COLO829 (cell line): ENCODE measurements around the gene SLC35F1.
"Not testable (repeated sequence)": the region's sequence is repeated elsewhere in the genome, so short reads cannot be mapped to it uniquely, and the experiment has no call there.

Experiments
- DNase-seq: peaks from one replicate; pipeline ENCODE4 v3.0.0; 2012; ENCODE audit warnings: low spot score

Gene SLC35F1

DNA sequence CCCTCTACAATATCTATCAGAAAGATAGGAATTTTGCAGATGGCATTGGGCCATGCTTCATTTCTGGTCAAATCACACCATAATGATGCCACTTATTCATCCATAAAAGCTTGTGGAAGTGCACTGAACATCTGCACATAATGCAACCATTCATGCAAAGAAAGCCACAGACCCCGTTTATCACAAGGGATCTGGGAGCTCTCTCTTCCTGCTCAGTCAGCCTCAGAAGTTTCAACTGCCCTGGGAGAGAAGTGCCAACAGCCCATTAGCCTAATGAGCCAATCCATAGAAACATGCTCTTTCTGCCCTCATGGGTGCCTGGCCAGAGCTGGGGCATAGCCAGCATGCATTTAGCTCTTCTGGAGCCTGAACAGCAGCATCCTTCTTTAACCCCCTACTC lies 85.8 kb downstream of the SLC35F1 start:
- DNase-seq = peak; percentile 87

DNA sequence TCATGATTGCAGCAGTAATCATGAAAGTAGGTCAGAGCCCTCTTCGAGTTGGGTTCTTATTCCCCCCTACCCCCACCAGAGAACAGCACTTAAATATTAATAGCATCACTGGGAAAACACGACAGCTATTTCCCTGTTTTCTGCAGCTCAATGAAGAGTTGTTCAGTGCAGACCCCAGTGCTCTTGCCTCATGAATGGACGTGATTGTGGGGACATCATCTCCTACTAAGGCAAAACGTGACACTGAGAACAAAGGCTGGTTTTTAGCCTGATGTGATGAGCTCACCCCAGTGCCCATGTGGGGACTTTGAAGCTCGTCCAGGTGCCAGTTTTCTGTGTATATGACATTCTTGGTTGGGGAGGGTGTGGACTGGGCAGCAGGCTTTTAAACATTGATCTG lies 105.9 kb downstream of the SLC35F1 start:
- peak; percentile 81 for DNase-seq

DNA sequence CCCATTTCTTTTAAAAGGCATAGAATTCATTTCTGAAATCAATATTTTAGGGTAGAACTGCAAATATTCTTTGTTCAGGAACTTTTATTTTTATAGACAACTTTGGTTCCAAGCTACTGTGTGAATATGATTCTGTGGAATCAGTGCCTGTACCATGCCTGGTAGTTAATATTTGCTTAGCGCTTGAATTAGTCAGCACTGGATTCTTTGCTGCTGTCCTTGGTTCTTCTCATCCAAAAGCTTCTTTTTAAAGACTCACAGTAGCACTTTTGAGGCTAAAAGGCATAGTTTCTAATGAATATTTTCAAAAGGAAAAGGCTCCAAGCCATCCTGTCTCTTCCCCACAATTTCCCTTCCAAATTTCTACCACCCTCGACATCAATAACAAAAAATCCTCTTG lies 109.5 kb downstream of the SLC35F1 start:
- DNase-seq = no peak

- no peak for DNase-seq
Measured at GRCh38 chr6:118017301-118017848, 110.3 kb downstream of the SLC35F1 start.

GRCh38 chr6:118023771-118024170 lies 116.7 kb downstream of the SLC35F1 start:
- no peak for DNase-seq

DNA sequence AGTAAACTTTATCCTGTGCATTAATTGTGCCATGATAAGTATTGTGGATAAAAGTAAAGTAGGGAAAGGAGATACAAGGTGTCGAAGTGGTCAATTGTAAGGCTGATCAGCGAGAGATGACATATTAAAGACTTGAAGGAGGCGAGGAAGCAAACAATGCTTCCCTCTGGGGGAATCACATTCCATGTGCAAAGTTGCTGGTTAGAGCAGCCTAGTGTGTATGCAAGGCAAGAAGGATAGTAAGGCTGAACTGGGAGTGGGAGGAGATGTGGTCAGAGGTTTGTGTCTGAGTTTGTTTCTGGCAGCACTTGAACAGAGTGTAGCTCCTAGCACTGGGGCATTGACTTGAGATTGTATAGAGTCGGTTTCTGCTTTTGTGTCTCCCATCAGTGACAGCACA lies 122.9 kb downstream of the SLC35F1 start:
- no peak for DNase-seq

DNA sequence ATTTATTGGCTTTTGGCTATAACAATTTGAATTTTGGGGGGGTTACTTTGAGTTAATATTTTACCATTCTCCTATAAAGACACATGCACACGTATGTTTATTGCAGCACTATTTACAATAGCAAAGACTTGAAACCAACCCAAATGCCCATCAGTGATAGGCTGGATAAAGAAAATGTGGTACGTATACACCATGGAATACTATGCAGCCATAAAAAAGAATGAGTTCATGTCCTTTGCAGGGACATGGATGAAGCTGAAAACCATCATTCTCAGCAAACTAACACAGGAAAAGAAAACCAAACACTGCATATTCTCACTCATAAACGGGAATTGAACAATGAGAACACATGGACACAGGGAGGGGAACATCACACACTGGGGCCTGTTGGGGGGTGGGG lies 130.4 kb downstream of the SLC35F1 start:
- DNase-seq = not testable (repeated sequence)

DNA sequence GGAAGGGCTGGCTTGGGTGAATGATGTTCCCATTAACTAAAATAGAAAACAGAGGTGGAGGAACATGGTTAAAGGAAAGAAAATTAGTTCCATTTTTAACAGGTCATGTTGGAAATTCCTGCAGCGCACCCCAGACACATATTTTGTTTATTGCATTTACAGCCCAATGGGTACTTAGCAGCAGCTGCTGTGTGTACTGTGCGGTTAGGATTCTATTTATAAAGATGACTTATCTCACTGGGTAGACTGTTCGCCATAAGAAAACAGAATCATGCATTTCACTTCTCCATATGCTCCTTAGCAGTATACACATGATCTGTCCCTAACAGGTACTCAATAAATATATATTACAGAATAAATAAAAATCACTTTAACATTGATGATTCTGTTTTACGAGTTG lies 135.8 kb downstream of the SLC35F1 start:
- no peak for DNase-seq

DNA sequence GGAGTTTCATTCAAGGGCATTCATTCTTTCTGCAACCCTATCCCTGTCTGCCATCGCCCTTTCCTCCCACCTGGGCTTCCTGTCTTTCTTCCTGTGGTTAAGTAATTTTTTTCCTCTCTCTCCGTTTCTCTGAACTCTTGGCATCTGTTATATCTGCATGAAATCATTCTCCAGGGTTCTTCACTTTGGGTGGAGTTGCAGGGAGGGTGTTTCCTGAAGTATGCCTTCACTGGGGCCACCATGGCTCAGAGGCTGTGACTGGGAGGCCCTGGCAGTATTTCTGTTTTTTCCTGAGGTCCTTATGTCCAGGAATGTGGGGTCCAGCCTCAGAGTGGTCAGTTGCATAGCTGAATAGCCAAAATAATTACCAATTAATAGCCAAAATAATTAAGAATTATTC lies 137.2 kb downstream of the SLC35F1 start:
- no peak for DNase-seq

GRCh38 chr6:118054082-118054481 lies 147.0 kb downstream of the SLC35F1 start:
- DNase-seq = peak; percentile 13

- no peak for DNase-seq
Measured at GRCh38 chr6:118061666-118062065, 154.6 kb downstream of the SLC35F1 start.

DNA sequence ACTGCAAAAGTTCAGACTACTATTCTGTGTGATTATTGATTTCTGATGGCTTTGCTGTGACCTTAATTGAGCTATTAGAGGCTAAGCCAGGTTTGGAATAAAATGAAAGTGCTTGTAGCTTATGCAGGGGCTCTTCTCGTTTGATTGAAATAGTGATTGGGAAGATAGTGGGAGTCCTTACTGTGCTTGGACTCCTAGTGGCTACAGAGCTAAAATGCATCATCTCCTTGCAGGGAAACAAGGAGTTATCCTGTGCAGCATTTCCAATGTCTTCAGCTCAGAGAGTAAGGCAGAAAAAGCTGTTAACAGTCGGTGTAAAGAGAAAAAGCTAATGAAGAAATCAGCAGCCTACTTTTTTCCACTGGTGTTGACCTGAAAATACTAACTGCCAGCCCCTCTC lies 173.5 kb downstream of the SLC35F1 start:
- DNase-seq = peak; percentile 5

DNA sequence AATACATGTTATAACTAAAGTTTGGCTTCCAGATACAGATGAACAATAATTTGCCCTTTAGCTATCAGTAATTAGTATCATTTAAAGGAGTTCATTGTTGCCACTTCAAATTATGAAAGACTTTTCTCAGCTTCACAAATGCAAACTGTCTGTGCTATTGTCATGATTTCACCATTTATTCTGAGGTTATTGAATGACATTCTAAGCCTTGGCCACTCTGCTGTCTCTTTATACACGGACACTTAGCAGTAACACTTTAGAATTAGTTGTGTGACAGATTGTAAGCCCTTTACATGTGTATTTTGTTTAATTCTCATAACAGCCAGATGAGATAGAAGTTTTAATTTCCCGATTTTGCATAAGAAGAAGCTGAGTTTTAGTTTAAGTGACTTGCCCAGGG lies 176.6 kb downstream of the SLC35F1 start:
- DNase-seq = no peak

DNA sequence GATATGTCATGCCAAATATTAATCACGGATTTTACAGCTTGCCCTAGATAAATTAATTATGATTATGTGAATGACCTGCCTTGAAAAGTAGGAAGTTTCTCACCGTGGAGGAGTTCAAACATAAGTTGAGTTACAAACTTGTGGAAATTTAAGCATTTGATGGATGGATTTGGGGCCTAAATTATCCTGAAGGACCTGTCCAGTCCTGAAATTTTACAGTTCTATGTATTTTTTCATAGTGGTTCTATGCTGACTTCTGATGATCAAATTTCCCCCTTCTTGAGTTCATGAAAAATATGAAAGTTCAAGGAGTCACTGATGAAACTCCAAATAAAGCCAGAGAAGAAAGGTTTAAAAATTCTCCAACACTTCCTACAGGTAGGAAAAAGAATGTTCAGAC lies 178.6 kb downstream of the SLC35F1 start:
- no peak for DNase-seq

- DNase-seq = no peak
Measured at GRCh38 chr6:118086159-118086558, 179.1 kb downstream of the SLC35F1 start.

GRCh38 chr6:118092086-118092485 lies 185.0 kb downstream of the SLC35F1 start:
- DNase-seq = no peak

DNA sequence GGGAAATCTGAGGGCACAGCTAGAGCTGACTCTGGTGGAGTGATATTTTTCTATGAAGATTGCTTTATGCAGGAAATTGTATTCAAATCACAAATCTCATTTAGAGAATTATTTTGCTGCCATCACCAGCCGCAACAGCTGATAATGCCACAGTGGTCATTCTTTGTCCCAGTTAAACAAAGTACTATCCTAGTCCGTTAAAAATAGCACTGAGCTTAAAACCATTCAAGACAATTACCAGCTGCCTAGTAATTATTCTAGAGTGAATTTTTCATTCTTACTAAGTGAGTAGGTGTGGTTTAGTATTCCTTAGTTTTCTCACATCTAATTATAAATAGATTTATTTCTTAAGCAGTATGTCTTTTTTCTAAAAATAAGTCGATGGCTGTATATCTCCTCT lies 190.5 kb downstream of the SLC35F1 start:
- no peak for DNase-seq

DNA sequence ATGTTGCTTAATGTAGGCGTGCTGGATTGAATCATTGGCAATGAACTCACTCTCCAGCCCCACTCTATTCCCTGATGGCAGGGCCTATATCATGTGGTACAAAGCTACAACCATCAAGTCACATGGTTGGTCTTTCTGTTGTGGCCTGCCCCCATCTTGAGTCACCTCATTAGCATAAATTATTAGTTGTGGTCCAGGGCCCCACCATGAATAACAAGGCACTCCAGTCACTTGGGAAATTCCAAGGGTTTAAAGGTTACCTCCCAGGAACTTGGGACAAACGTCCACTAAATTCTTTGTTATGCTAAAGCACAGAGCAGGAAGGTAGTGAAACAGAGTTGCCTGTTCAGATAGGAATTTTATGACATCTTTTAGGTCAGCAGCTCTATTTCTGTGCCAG lies 193.7 kb downstream of the SLC35F1 start:
- DNase-seq = no peak

- DNase-seq = no peak
Measured at GRCh38 chr6:118101220-118101619, 194.2 kb downstream of the SLC35F1 start.

- DNase-seq = no peak
Measured at GRCh38 chr6:118101831-118102345, 194.8 kb downstream of the SLC35F1 start.

DNA sequence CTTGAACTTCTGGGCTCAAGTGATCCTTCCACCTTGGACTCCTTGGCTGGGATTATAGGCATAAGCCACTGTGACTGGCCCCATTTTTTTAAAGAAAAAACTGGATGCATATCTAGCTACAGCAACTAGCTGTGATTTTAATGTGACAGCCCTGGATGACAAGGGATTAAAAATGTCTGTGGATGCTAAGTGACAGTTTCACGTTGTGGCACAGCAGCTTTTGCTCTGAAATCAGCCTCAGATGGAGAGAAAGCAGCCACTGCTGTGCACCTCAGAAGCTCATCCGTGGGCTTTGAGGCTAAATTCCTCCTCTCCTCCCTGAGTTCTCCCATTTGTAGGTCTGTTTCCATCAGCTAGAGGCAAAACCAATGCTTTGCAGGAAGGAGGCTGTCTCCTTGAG lies 195.3 kb downstream of the SLC35F1 start:
- no peak for DNase-seq

- no peak for DNase-seq
Measured at GRCh38 chr6:118103381-118104146, 196.5 kb downstream of the SLC35F1 start.

GRCh38 chr6:118122161-118122725 lies 215.2 kb downstream of the SLC35F1 start:
- no peak for DNase-seq

GRCh38 chr6:118122801-118123200 lies 215.7 kb downstream of the SLC35F1 start:
- DNase-seq = no peak
